ENCODE results near the gene ESPN.
A peak's percentile ranks its signal among the peaks of the same experiment; 100 is the strongest.

ESPN gene

DNA sequence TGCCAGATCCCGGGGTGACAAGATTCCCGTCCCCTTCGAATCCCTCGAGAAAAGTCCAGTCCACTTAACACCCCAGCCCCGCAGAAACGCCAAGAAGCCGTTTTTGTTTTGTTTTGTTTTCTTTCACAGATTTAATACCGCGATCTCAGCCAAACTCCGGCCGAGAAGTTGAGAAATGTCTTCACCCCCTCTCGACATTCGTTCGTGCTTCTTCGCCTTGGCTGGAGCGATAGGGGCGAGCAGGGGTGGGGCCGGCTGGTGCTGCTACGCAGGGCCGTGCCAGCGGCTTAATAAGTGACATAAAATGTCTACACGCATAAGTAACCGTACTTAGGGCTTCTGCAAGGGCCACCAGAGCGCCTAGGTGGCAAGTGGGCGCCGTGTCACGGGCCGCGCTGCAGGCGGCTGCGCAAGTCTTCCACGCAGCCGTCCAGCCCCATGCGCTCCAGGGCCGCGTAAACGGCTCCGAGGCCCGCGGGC, 36.5 kb downstream of the ESPN start:
- peaks cover 28% of the 10 kb centered on the region for H3K4me1 Mint-ChIP-seq
- H3K36me3 Mint-ChIP-seq (ENCODE audit: insufficient read depth), result peaks cover 16% of the 10 kb centered on the region
- DNase-seq (ENCODE audit: low spot score in 2 of 2), result no peak
- H3K9me3 Mint-ChIP-seq, result no peaks in the 10 kb centered on the region
- peaks cover 24% of the 10 kb centered on the region for H3K27me3 Mint-ChIP-seq
- peak overlapping the region; percentile 72 for H3K4me3 Mint-ChIP-seq
- peak overlapping the region; percentile 93 for H3K27ac Mint-ChIP-seq (ENCODE audit: low read depth)
- ATAC-seq (replicated peaks; ENCODE audit: extremely low read depth, poor library complexity, severe bottlenecking), result no peak

DNA sequence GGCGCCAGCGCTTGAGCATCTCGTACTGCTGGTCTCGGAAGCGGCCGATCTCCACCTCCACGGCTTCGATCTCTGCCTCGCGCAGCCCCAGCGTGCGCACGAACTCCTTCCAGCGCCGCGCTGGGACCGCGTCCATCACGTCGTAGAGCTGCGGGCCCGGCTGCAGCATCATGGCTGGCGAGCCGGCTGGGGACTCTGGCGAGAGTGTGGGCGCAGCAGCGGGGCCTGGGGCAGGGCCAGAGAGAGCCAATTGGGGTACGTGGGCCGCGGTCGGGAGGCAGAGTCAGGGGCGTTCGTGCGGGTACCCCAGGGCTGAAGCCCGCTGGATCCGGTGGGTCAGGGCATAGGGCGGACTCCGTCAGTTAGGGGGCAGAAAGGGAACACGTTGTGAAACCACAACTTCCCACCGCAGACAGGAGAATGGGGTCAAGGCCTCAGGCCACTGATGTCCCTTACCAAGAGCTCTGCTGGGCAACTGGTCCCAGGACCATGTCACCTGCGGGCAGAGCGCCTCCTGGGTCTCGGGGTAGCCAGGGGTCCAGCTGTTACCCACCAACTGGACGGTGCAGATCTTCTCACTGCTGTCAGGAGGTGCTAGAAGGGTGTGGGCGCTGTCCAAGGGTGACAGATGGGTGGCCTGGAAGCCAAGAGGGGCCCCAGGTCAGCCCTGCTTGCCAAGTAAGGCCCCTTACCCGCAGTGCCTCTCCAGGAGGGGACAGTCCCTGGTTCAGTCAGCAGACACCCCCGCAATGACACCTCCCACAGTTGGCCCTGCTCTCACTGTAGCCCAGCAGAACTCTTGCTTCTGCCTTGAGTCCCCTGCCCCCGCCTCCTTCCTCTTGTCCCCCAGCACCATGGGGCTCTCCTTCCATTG, 37.2 kb downstream of the ESPN start:
- ATAC-seq (replicated peaks; ENCODE audit: extremely low read depth, poor library complexity, severe bottlenecking) (no peak), DNase-seq (ENCODE audit: low spot score in 2 of 2) (no peak)
- H3K27ac Mint-ChIP-seq (ENCODE audit: low read depth), result peak overlapping the region; percentile 74
- H3K4me3 Mint-ChIP-seq, result peak overlapping the region; percentile 72
- no peaks in the 10 kb centered on the region for H3K9me3 Mint-ChIP-seq
- peaks cover 16% of the 10 kb centered on the region for H3K36me3 Mint-ChIP-seq (ENCODE audit: insufficient read depth)
- H3K4me1 Mint-ChIP-seq, result peaks cover 28% of the 10 kb centered on the region
- H3K27me3 Mint-ChIP-seq, result peaks cover 19% of the 10 kb centered on the region

- Mint-ChIP-seq H3K4me3 (peak overlapping the region; percentile 16), H3K27ac (ENCODE audit: low read depth) (peak overlapping the region; percentile 74), H3K9me3 (no peaks in the 10 kb centered on the region), H3K27me3 (peaks cover 12% of the 10 kb centered on the region), H3K4me1 (peaks cover 28% of the 10 kb centered on the region), H3K36me3 (ENCODE audit: insufficient read depth) (peaks cover 16% of the 10 kb centered on the region)
- DNase-seq (ENCODE audit: low spot score in 2 of 2), result no peak
- ATAC-seq (replicated peaks; ENCODE audit: extremely low read depth, poor library complexity, severe bottlenecking), result no peak
Measured at GRCh38 chr1:6462412-6463119, 38.0 kb downstream of the ESPN start.

GRCh38 chr1:6463120-6463412, 38.5 kb downstream of the ESPN start:
- ATAC-seq (replicated peaks; ENCODE audit: extremely low read depth, poor library complexity, severe bottlenecking) (no peak), DNase-seq (ENCODE audit: low spot score in 2 of 2) (no peak)
- peaks cover 16% of the 10 kb centered on the region for H3K36me3 Mint-ChIP-seq (ENCODE audit: insufficient read depth)
- H3K9me3 Mint-ChIP-seq, result no peaks in the 10 kb centered on the region
- peak overlapping the region; percentile 38 for H3K27ac Mint-ChIP-seq (ENCODE audit: low read depth)
- H3K4me1 Mint-ChIP-seq, result peaks cover 28% of the 10 kb centered on the region
- H3K27me3 Mint-ChIP-seq, result peaks cover 12% of the 10 kb centered on the region
- no peak overlapping the region for H3K4me3 Mint-ChIP-seq

- Mint-ChIP-seq H3K4me3 (peak overlapping the region; percentile 81), H3K9me3 (no peaks in the 10 kb centered on the region), H3K4me1 (peaks cover 25% of the 10 kb centered on the region), H3K36me3 (ENCODE audit: insufficient read depth) (peaks cover 16% of the 10 kb centered on the region), H3K27ac (ENCODE audit: low read depth) (peak overlapping the region; percentile 50), H3K27me3 (peaks cover 12% of the 10 kb centered on the region)
- no peak for ATAC-seq (replicated peaks; ENCODE audit: extremely low read depth, poor library complexity, severe bottlenecking)
- no peak for DNase-seq (ENCODE audit: low spot score in 2 of 2)
Measured at GRCh38 chr1:6464514-6464836, 39.9 kb downstream of the ESPN start.

GRCh38 chr1:6464915-6465314, 40.3 kb downstream of the ESPN start:
- Mint-ChIP-seq H3K36me3 (ENCODE audit: insufficient read depth) (peaks cover 16% of the 10 kb centered on the region), H3K27me3 (peaks cover 12% of the 10 kb centered on the region), H3K4me1 (peaks cover 21% of the 10 kb centered on the region), H3K4me3 (peak overlapping the region; percentile 81), H3K9me3 (no peaks in the 10 kb centered on the region), H3K27ac (ENCODE audit: low read depth) (peak overlapping the region; percentile 50)
- ATAC-seq (replicated peaks; ENCODE audit: extremely low read depth, poor library complexity, severe bottlenecking) (no peak), DNase-seq (ENCODE audit: low spot score in 2 of 2) (no peak)

GRCh38 chr1:6465461-6466005, 41.0 kb downstream of the ESPN start:
- Mint-ChIP-seq H3K9me3 (no peaks in the 10 kb centered on the region), H3K27ac (ENCODE audit: low read depth) (peak overlapping the region; percentile 49), H3K4me3 (peak overlapping the region; percentile 81), H3K27me3 (peaks cover 12% of the 10 kb centered on the region), H3K4me1 (peaks cover 15% of the 10 kb centered on the region), H3K36me3 (ENCODE audit: insufficient read depth) (peaks cover 13% of the 10 kb centered on the region)
- DNase-seq (ENCODE audit: low spot score in 2 of 2) (no peak), ATAC-seq (replicated peaks; ENCODE audit: extremely low read depth, poor library complexity, severe bottlenecking) (peak; percentile 52)

DNA sequence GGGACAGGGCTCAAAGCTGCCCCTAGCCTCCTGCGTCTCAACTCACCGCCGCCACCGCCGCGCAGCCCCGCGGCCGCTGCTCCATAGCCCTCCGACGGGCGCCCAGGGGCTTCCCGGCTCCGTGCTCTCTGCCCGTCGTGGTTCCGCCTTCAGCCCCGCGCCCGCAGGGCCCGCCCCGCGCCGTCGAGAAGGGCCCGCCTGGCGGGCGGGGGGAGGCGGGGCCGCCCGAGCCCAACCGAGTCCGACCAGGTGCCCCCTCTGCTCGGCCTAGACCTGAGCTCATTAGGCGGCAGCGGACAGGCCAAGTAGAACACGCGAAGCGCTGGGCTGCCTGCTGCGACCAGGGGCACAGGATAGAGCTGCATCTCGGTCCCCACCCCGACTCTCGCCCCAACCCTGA, 41.4 kb downstream of the ESPN start, which contains the start of gene TNFRSF25:
TNFRSF25 (minus strand) TSS at position 151 of the 400 bp plus-strand sequence; CDS start at position 85, 66 bp downstream.
- ATAC-seq (replicated peaks; ENCODE audit: extremely low read depth, poor library complexity, severe bottlenecking), result peak; percentile 70
- Mint-ChIP-seq H3K27ac (ENCODE audit: low read depth) (peak within 1 kb of the TSS; percentile 49), H3K4me3 (peak within 1 kb of the TSS; percentile 81), H3K36me3 (ENCODE audit: insufficient read depth) (peaks cover 11% of the 10 kb centered on the region), H3K9me3 (no peaks in the 10 kb centered on the region), H3K4me1 (peaks cover 10% of the 10 kb centered on the region), H3K27me3 (peaks cover 12% of the 10 kb centered on the region)
- peak; percentile 30 to 34 for DNase-seq (ENCODE audit: low spot score in 2 of 2)

GRCh38 chr1:6466751-6467150, 42.2 kb downstream of the ESPN start:
- peaks cover 10% of the 10 kb centered on the region for H3K36me3 Mint-ChIP-seq (ENCODE audit: insufficient read depth)
- H3K27ac Mint-ChIP-seq (ENCODE audit: low read depth), result no peak overlapping the region
- H3K4me1 Mint-ChIP-seq, result peaks cover 9% of the 10 kb centered on the region
- ATAC-seq (replicated peaks; ENCODE audit: extremely low read depth, poor library complexity, severe bottlenecking) (no peak), DNase-seq (ENCODE audit: low spot score in 2 of 2) (no peak)
- no peaks in the 10 kb centered on the region for H3K9me3 Mint-ChIP-seq
- peaks cover 12% of the 10 kb centered on the region for H3K27me3 Mint-ChIP-seq
- peak overlapping the region; percentile 81 for H3K4me3 Mint-ChIP-seq

GRCh38 chr1:6467224-6467623, 42.6 kb downstream of the ESPN start:
- DNase-seq (ENCODE audit: low spot score in 2 of 2) (no peak), ATAC-seq (replicated peaks; ENCODE audit: extremely low read depth, poor library complexity, severe bottlenecking) (no peak)
- Mint-ChIP-seq H3K27ac (ENCODE audit: low read depth) (peak overlapping the region; percentile 14), H3K9me3 (no peaks in the 10 kb centered on the region), H3K27me3 (peaks cover 12% of the 10 kb centered on the region), H3K4me1 (peaks cover 9% of the 10 kb centered on the region), H3K36me3 (ENCODE audit: insufficient read depth) (peaks cover 7% of the 10 kb centered on the region), H3K4me3 (no peak overlapping the region)

DNA sequence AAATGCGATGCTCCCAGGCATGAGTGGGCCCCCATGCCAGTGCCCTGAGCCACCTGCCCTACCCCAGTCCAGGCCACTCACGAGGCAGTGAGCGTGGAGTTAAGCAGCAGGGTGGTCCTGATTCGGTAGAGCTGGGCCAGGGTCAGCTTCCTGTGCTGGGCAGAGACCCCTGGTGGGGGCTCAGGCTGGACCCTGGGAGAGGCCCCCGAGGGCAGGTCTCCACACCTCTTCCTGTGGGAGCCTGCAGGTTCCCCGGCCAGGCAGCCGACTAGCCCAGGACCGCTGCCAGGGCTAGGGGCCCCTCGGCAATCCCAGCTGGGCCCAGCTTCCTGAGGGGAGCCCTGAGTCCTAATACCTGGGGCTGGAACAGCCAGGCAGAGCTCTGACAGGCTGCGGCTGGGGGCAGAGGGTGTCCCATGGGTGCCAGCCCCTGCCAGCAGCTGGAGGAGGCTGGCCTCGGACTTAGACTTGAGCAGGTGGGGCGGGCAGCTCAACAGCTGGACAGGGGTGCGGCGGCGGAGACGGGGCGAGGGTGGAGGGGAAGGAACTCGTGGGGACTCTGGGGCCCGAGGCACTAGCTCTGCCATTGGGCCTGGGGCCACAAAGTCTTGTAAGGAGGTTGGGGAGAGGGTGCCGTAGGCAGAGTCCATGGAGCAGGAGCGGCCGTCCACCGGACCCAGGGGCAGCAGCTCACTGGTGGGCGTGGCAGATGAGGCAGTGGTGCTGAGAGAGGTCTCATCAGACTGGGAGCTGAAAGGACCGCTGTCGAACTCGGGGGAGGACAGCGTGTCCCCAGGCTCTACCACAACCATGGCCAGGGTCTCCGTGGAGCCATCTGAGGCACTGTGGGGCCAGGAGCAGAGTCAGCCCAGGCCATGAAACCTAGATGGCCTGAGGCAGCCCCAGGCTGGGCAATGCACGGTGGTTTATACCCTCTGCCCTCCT, 43.4 kb downstream of the ESPN start:
- Mint-ChIP-seq H3K9me3 (no peaks in the 10 kb centered on the region), H3K27me3 (peaks cover 12% of the 10 kb centered on the region), H3K36me3 (ENCODE audit: insufficient read depth) (peaks cover 3% of the 10 kb centered on the region), H3K4me1 (peaks cover 9% of the 10 kb centered on the region), H3K4me3 (no peak overlapping the region), H3K27ac (ENCODE audit: low read depth) (peak overlapping the region; percentile 14)
- ATAC-seq (replicated peaks; ENCODE audit: extremely low read depth, poor library complexity, severe bottlenecking) (no peak), DNase-seq (ENCODE audit: low spot score in 2 of 2) (no peak)

Data from central memory CD8-positive, alpha-beta T cell (primary cell).